Thoracic aorta endothelial cell (primary cell): ENCODE measurements around the gene PFDN1. TPM values are rescaled to one million over a fixed set of nuclear protein-coding genes. Genes with fewer than 3 reads are reported as not detected.

Experiments used
- total RNA-seq: library from RNA; depleted of rRNA; stranded (reverse); fragments of >200 nt; gene quantifications from 2 replicates; pipeline ENCODE4 v1.2.3, GENCODE V29; 2012

PFDN1 gene, protein sequence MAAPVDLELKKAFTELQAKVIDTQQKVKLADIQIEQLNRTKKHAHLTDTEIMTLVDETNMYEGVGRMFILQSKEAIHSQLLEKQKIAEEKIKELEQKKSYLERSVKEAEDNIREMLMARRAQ
- 141 and 146 TPM in 2 replicates for total RNA-seq

DNA sequence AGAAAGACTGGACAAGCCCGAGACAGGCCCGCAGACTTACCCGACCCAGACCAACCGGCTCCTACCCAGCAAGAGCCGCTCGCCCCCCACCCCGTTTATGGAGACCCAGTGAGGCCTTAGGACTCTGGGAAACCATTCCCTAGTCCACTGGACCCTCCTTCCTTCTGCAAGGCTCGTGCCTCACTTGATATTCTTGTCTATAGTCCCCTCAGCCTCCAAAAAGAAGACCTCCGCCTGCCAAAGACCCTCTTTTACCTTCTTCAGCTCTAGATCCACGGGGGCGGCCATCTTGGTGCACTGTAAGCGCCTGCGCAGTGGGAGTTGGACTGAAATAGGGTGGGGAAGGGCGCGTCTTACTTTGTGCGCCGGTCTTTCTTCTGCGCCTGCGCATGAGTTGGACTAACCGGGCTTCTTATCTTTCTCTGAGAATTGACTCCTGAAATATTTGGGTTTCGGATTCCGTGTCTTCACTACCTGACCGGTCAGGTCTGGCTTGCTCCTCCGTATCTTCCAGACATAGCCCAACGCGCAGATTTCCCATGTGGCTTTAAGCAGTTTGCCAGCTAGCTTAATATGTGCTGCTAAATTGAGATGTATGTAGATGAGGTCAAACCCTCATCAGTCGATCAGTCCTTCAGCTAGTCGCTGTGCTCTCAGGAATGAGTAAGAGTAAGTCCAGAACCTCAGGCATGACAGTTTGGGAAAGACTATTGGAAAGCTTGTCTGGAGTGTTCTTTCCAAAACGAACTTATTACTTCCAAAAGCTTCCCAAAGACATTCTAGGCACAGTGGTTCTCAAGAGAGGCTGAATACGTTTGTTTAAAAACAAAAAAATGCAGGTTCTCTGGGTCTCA is at the start of gene PFDN1:
Gene PFDN1, minus strand, starts transcription at position 316 of the 854 bp plus-strand sequence. Its CDS starts 28 bp downstream, at position 288.

DNA sequence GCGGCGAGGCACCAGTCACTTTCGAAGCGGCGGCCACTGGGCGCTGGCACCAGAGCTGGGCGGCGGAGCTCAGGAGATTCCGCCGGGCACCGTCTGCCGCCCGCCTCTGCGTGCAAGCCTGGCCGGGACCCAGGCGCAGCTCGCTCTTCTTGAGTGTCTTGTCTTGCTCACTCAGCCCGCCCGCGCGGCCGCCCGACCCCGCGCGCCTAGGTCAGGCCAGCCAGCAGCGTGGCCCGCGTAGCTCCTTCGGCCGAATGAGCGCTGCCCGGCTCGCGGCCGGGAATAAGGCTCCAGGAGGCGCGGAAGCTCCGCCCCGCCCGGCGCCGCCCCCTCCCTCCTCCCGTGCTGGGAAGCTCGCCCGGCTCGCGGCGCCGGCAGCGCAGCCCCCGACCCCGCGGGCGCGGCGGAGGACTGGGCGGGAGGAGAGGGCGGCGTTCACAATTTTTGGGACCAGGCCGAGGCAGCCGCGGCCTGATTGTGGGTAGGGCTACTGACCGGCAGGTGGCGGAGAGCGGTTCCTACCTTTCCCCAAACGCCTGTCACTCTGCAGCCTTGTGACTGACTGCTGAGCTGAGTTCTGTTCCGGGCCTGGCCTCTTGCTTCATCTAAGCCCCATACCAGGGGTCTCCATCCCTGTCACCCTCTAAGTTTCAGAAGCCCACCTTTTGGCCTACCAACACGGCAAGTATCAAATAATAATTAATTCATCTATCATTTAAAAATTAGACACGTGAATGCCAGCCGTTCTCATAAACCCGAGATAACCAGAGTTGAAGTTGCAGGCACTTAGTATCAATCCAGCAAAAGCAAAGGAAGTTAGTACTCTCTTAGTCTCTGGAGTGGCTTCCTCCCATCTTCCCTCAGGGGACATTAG is 43.7 kb upstream of the PFDN1 start, which contains the start of gene HBEGF:
Gene HBEGF, minus strand, starts transcription at position 256 of the 874 bp plus-strand sequence. CDS start 275 bp downstream, outside the sequence.

Other genes starting within 250 kb of the PFDN1 start
- 19.4 and 20.3 TPM in 2 replicates for gene PURA, start 189.0 kb downstream of the PFDN1 start, total RNA-seq
- gene IGIP, start 177.2 kb downstream of the PFDN1 start, total RNA-seq: 5.5 and 6.3 TPM in 2 replicates
- 20.6 and 25.1 TPM in 2 replicates for gene CYSTM1, start 127.9 kb downstream of the PFDN1 start, total RNA-seq
- 27.0 and 27.8 TPM in 2 replicates for gene HBEGF, start 43.5 kb upstream of the PFDN1 start, total RNA-seq
- gene SLC4A9, start 57.1 kb upstream of the PFDN1 start, total RNA-seq: not detected in 2 replicates
- 94.7 and 111 TPM in 2 replicates for gene ANKHD1, start 98.7 kb upstream of the PFDN1 start, total RNA-seq
- gene EIF4EBP3, start 244.6 kb upstream of the PFDN1 start, total RNA-seq: 0.53 and 1.7 TPM in 2 replicates